OCI-LY7 (cell line): ENCODE measurements around the gene SSBP4. TPM values are rescaled to one million over a fixed set of nuclear protein-coding genes. Genes with fewer than 3 reads are reported as not detected.

Experiments used
- BruUV-seq: library from RNA; stranded (reverse); fragments of 400-500 nt; replicated peaks from 2 replicates; lab custom pipeline; 2021; lab: Mats Ljungman, UMichigan
- CTCF ChIA-PET: fragments of 300-600 bp; sonication (Branson Sonifier 250); formaldehyde crosslinking; loops from one replicate; lab custom pipeline; 2022; ENCODE audit warnings: antibody characterized with exemption; ENCODE audit not compliant: unreplicated experiment; lab: Charles Lee
- POLR2A ChIA-PET: fragments of 300-600 bp; sonication (Branson Sonifier 250); formaldehyde crosslinking; loops from one replicate; lab custom pipeline; 2022; ENCODE audit warnings: antibody characterized with exemption; lab: Charles Lee
- DNase-seq: peaks from one replicate; pipeline ENCODE4 v3.0.0-alpha.2; 2015; ENCODE audit warnings: low spot score
- H2AFZ ChIP-seq: fragments of 200-600 bp; sonication (generic), shearing (Covaris generic); 2 replicates; pipeline ENCODE4 v1.6.1; 2014; ENCODE audit warnings: mild to moderate bottlenecking, antibody characterized with exemption, low read length, moderate library complexity
- H3K27ac ChIP-seq: fragments of 200-600 bp; sonication (generic); 2 replicates; pipeline ENCODE4 v1.5.1; 2014; ENCODE audit warnings: mixed run types, low read depth, mild to moderate bottlenecking, moderate library complexity, low read length, inconsistent platforms; ENCODE audit not compliant: poor library complexity, severe bottlenecking
- H3K36me3 ChIP-seq: fragments of 200-600 bp; sonication (generic); 2 replicates; pipeline ENCODE4 v1.6.1; 2014; ENCODE audit warnings: mild to moderate bottlenecking, antibody characterized with exemption, low read length, moderate library complexity, mixed read lengths; ENCODE audit not compliant: insufficient read depth
- H3K4me1 ChIP-seq: fragments of 200-600 bp; sonication (generic); 2 replicates; pipeline ENCODE4 v1.5.1; 2014; ENCODE audit warnings: mild to moderate bottlenecking, low read length; ENCODE audit not compliant: insufficient read depth, poor library complexity, severe bottlenecking
- H3K4me2 ChIP-seq: fragments of 200-600 bp; sonication (generic); 2 replicates; pipeline ENCODE4 v1.6.1; 2014; ENCODE audit warnings: mild to moderate bottlenecking, low read length
- H3K4me3 ChIP-seq: fragments of 200-600 bp; sonication (generic); 2 replicates; pipeline ENCODE4 v1.5.1; 2014; ENCODE audit warnings: mild to moderate bottlenecking, low read depth, low read length; ENCODE audit not compliant: poor library complexity, severe bottlenecking
- H3K79me2 ChIP-seq: fragments of 200-600 bp; sonication (generic); 2 replicates; pipeline ENCODE4 v1.6.1; 2016; ENCODE audit warnings: low read depth, mild to moderate bottlenecking, low read length, moderate library complexity, mixed read lengths; ENCODE audit not compliant: insufficient read depth
- H3K9me2 ChIP-seq: fragments of 200-600 bp; sonication (generic); 2 replicates; pipeline ENCODE4 v1.6.1; 2016; ENCODE audit warnings: mild to moderate bottlenecking, low read length, mixed read lengths; ENCODE audit not compliant: insufficient read depth
- H3K9me3 ChIP-seq: fragments of 200-600 bp; sonication (generic); 2 replicates; pipeline ENCODE4 v1.6.1; 2014; ENCODE audit warnings: mild to moderate bottlenecking, mixed run types, low read length, mixed read lengths
- H4K20me1 ChIP-seq: fragments of 200-600 bp; sonication (generic); 2 replicates; pipeline ENCODE4 v1.6.1; 2014; ENCODE audit warnings: mild to moderate bottlenecking, antibody characterized with exemption, low read length, moderate library complexity, mixed read lengths; ENCODE audit not compliant: insufficient read depth
- EZH2phosphoT487 ChIP-seq: fragments of 200-600 bp; sonication (generic); IDR thresholded peaks from 2 replicates; pipeline ENCODE4 v1.6.1; 2018; ENCODE audit warnings: low read depth, borderline replicate concordance, mild to moderate bottlenecking, mixed run types, antibody characterized with exemption, low read length, moderate library complexity, mixed read lengths
- intact Hi-C: fragments of 100-400 bp; cut with micrococcal nuclease; formaldehyde crosslinking; loops from one replicate; pipeline ENCODE4 v1.10.0; 2022; ENCODE audit not compliant: unreplicated experiment
- total RNA-seq, 2 experiments: library from RNA; depleted of rRNA in 1 of 2; stranded (reverse); fragments of >200 nt in 1 of 2; shearing (Covaris generic) in 1 of 2; gene quantifications; 2 replicates each; pipeline ENCODE4 v1.2.3, GENCODE V29; 2014 to 2022
- TF ChIP-seq, protein P1 (sequence below): fragments of 200-600 bp; sonication (generic); conservative IDR thresholded peaks from 2 replicates; pipeline ENCODE4 v1.5.1; 2014; ENCODE audit warnings: mild to moderate bottlenecking, antibody characterized with exemption, low read length, moderate library complexity, mixed read lengths

Gene SSBP4
- total RNA-seq, 2 experiments from 2014 or later: 92.9 to 117 TPM

DNA sequence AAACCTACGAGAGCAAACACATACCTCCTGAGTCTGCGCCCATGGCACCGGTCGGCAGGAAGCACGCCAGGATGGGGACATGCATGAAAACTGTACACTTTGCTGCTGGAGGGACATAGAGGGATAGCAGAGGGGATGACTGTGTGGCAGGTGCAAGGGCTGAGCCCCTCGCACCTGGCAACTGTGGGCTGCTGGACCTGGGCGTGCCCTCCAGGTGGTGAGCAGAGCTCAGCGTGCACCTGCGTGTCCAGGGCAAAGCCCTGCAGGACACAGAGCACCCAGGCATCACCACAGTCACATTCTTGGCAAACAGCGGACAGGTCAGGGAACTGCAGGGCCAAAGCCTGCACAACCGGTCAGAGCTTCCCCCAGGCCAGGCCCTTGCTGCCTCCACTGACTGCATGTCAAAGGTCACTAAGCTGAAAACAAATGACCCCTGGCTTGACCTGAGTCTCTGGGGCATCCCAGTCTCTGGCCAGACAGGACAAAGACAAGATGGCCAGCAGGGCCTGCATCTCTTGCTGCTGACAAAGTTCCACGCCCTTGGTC is 27.7 kb downstream of the SSBP4 start:
- no peak overlapping the region for H2AFZ ChIP-seq
- POLR2A ChIA-PET: no interaction called here
- no peak overlapping the region for H3K27ac ChIP-seq
- no peak for DNase-seq
- no TSS peak for BruUV-seq
- H3K9me2 ChIP-seq: no peaks in the 10 kb centered on the region
- H3K36me3 ChIP-seq: peaks cover 65% of the 10 kb centered on the region
- H3K79me2 ChIP-seq: no peaks in the 10 kb centered on the region
- TF ChIP-seq, protein P1, sequence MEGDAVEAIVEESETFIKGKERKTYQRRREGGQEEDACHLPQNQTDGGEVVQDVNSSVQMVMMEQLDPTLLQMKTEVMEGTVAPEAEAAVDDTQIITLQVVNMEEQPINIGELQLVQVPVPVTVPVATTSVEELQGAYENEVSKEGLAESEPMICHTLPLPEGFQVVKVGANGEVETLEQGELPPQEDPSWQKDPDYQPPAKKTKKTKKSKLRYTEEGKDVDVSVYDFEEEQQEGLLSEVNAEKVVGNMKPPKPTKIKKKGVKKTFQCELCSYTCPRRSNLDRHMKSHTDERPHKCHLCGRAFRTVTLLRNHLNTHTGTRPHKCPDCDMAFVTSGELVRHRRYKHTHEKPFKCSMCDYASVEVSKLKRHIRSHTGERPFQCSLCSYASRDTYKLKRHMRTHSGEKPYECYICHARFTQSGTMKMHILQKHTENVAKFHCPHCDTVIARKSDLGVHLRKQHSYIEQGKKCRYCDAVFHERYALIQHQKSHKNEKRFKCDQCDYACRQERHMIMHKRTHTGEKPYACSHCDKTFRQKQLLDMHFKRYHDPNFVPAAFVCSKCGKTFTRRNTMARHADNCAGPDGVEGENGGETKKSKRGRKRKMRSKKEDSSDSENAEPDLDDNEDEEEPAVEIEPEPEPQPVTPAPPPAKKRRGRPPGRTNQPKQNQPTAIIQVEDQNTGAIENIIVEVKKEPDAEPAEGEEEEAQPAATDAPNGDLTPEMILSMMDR: no peak
- TF ChIP-seq EZH2phosphoT487: no peak
- intact Hi-C loops: no loop called here
- H3K4me1 ChIP-seq: no peaks in the 10 kb centered on the region
- H3K4me3 ChIP-seq: no peak overlapping the region
- 0 out of 2 replicates have a peak, but pooled peaks cover 7% of the 10 kb centered on the region for H3K9me3 ChIP-seq
- CTCF ChIA-PET: no interaction called here
- no peaks in the 10 kb centered on the region for H4K20me1 ChIP-seq
- no peak overlapping the region for H3K4me2 ChIP-seq

DNA sequence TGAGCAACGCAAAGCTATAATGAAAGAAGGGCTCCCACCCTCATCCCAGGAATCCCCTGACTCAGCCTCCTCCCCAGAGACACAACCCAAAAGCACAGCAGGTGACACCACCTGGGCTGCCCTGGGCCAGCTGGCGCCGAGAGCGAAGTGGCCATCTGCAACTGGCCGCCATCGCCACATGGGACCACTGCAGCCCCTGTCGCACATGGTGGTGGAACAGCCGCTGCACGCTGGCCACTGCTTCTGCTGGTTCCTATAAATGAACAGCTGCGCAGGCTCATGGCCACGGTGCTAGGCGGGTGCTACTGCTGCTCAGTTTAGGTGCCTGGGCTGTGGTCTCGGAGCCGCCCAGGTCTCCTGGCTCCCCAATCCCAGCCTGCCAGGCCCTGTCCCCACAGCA is 30.4 kb downstream of the SSBP4 start:
- Histone ChIP-seq H3K27ac (no peak overlapping the region), H3K36me3 (peaks cover 42% of the 10 kb centered on the region; the same call in 1 of the 2 replicates), H3K9me3 (no peaks in the 10 kb centered on the region), H3K79me2 (no peaks in the 10 kb centered on the region), H3K4me2 (no peak overlapping the region), H3K4me1 (no peaks in the 10 kb centered on the region), H2AFZ (no peak overlapping the region), H3K9me2 (no peaks in the 10 kb centered on the region), H3K4me3 (no peak overlapping the region), H4K20me1 (no peaks in the 10 kb centered on the region)
- ChIA-PET POLR2A (no interaction called here), CTCF (no interaction called here)
- intact Hi-C loops: no loop called here
- DNase-seq: no peak
- no TSS peak for BruUV-seq
- no peak for TF ChIP-seq EZH2phosphoT487
- TF ChIP-seq, protein P1: no peak
